ENCODE measurements around the gene ZNF385C.
"Not testable (repeated sequence)": the region's sequence is repeated elsewhere in the genome, so short reads cannot be mapped to it uniquely, and the experiment has no call there.

ZNF385C gene

GRCh38 chr17:42018988-42019387 is 79.3 kb downstream of the ZNF385C start:
- no peak for TF ChIP-seq ZFX (IDR thresholded peaks at IDR 0.05)
- TF ChIP-seq, protein P1, sequence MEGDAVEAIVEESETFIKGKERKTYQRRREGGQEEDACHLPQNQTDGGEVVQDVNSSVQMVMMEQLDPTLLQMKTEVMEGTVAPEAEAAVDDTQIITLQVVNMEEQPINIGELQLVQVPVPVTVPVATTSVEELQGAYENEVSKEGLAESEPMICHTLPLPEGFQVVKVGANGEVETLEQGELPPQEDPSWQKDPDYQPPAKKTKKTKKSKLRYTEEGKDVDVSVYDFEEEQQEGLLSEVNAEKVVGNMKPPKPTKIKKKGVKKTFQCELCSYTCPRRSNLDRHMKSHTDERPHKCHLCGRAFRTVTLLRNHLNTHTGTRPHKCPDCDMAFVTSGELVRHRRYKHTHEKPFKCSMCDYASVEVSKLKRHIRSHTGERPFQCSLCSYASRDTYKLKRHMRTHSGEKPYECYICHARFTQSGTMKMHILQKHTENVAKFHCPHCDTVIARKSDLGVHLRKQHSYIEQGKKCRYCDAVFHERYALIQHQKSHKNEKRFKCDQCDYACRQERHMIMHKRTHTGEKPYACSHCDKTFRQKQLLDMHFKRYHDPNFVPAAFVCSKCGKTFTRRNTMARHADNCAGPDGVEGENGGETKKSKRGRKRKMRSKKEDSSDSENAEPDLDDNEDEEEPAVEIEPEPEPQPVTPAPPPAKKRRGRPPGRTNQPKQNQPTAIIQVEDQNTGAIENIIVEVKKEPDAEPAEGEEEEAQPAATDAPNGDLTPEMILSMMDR (conservative IDR thresholded peaks at IDR 0.05): no peak
- H3K27ac ChIP-seq: no peak overlapping the region

DNA sequence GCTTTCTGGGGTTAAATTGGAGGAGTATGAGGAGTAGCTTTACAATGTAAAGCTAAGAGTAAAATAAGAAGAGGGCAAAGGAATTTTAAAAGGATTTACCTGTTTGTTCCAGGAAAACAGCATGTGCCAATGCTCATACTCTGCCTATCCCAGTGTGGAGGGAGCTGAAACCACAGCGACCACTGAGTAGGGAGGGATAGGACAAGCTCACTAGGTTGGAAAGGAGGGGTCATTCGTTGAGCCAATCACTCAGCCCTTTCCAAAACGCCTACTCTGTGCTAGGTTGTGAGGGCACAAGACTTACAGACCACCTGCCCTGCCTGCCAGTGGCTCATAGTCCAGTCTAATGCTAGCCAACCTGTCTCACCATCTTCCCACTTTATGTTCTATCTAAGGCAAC is 79.9 kb downstream of the ZNF385C start:
- TF ChIP-seq ZFX (IDR thresholded peaks at IDR 0.05): no peak
- TF ChIP-seq, protein P1 (conservative IDR thresholded peaks at IDR 0.05): no peak
- H3K27ac ChIP-seq: peak overlapping the region; percentile 96

DNA sequence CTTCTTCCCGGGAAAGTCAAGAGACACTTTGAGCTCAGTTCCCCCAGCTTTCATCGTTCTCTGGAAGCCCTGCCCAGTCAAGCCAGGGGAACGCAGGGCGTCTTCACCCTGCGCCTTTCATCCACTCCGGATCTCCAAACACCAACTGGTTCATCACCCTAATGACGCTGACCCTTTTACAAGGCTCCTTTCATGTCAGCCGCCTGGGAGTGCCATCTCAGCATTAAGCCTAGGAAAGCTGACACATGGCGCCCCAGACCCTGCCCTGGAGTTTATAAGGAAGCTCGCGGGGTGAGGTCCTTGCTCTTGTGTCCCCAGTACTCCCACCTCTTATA is 80.4 kb downstream of the ZNF385C start:
- peak overlapping the region; percentile 96 for H3K27ac ChIP-seq
- TF ChIP-seq, protein P1 (conservative IDR thresholded peaks at IDR 0.05): no peak
- no peak for TF ChIP-seq ZFX (IDR thresholded peaks at IDR 0.05)

DNA sequence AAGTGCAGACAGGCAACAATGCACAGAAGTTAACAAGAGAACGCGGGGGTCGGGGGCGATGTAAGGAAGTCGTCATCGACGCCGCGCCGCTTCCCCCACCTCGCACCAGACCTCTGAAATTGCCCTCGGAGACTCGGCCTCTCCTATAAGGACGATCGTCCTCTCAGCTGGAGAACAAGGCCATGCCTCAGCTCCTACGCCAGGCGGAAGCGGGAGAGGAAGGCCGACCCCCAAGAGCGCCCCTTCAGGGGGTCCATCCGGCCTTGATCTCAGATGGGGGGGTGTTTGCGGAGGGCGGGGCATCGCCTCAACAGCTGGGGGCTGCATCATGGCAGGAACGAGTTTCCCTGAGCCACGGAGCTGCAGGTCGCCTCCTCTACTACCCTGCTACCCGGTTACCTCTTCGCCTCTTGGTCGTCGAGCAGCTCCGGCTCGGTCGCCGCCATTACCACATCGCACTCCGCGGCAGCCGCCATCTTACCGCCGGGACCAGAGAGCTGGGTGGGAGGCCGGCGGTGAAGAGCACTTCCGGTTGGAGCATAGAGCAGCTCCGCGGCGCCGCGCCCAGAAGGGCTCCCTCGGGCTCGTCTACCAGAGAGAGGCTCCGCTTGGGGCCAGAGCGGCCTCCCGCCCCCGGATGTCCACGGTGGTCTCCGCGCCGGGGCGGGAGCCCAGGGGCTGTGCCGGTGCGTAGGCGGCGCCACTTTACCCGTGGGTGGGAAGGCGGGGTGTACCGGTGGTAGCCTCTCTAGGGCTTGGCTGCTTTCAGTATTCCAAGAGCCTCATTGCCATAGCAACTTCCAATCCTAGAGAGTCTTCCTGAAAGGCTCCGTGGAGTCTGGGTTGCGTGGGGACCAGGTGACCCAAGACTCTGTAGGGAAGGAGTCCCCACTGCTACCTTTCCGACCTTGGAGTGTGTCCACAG is 81.1 kb downstream of the ZNF385C start, which contains the start of gene DNAJC7:
Gene DNAJC7 (minus strand): TSS at position 499 of the 925 bp plus-strand sequence. CDS start 23 bp downstream, at position 476.
- peak within 1 kb of the TSS; percentile 96 for H3K27ac ChIP-seq
- TF ChIP-seq, protein P1 (conservative IDR thresholded peaks at IDR 0.05): no peak
- TF ChIP-seq ZFX (IDR thresholded peaks at IDR 0.05): peak; percentile 42; the same call in 1 of the 2 replicates

GRCh38 chr17:42016411-42016831 is 81.9 kb downstream of the ZNF385C start:
- H3K27ac ChIP-seq: peak overlapping the region; percentile 96
- no peak for TF ChIP-seq ZFX (IDR thresholded peaks at IDR 0.05)
- TF ChIP-seq, protein P1 (conservative IDR thresholded peaks at IDR 0.05): no peak

GRCh38 chr17:42013740-42014139 is 84.5 kb downstream of the ZNF385C start:
- H3K27ac ChIP-seq: not testable (repeated sequence)

- not testable (repeated sequence) for H3K27ac ChIP-seq
These were observed 85.9 kb downstream of the ZNF385C start for GRCh38 chr17:42012363-42012762.

GRCh38 chr17:42010898-42011516 is 87.3 kb downstream of the ZNF385C start:
- no peak overlapping the region for H3K27ac ChIP-seq
- TF ChIP-seq ZFX (IDR thresholded peaks at IDR 0.05): no peak

DNA sequence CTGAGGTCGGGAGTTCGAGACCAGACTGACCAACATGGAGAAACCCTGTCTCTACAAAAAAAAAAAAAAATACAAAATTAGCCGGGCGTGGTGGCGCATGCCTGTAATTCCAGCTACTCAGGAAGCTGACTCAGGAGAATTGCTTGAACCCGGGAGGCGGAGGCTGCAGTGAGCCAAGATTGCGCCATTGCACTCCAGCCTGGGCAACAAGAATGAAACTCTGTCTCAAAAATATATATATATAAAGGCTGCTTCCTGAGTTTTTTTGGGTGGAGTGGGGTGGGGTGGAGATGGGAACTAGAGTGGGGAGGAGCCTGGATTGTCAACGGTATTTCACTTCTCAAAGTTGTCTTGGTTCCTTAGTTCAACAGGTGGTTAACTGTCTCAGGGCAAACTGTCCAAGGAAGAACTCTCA is 88.0 kb downstream of the ZNF385C start:
- H3K27ac ChIP-seq: not testable (repeated sequence)
